ENCODE data around the gene LIPC. TPM values are rescaled to one million over a fixed set of nuclear protein-coding genes. Genes with fewer than 3 reads are reported as not detected.
"Not testable (repeated sequence)": the region's sequence is repeated elsewhere in the genome, so short reads cannot be mapped to it uniquely, and the experiment has no call there.

The LIPC gene
- total RNA-seq, 1 experiment from 2014 or later, result 1.6 TPM

DNA sequence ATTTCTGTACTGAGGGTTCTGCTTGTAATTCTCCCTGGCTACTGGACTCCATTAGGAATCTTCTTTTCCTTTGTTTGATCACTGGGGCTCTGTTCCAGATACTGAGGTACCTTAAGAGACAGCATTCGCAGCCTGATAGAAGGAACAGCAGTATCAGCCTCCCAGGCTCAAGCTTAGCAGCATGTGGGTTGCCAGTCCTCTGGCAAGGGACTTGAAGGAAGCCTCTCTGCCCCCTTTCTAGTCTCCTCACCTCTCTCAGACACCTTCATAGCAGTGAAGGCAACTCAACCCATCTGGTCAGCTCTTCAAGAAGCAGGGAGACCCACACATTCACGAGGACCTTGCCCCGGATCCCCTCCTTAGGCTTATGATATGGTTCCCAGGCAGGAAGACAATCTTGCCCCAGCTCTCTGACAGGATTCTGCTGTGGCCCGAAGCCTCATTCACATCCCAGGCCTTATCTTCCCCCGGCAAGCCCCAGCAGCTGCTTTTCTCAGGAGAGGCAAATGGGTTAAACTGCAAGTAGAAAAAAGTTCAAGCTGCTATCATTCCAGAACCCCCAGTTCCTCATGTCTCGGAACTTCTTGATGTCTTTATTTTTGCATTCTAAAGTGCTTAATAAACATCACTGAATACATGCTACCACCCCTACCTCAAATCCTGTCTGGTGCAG is 153.1 kb downstream of the LIPC start:
- no peak for DNase-seq (ENCODE audit: low read depth)

DNA sequence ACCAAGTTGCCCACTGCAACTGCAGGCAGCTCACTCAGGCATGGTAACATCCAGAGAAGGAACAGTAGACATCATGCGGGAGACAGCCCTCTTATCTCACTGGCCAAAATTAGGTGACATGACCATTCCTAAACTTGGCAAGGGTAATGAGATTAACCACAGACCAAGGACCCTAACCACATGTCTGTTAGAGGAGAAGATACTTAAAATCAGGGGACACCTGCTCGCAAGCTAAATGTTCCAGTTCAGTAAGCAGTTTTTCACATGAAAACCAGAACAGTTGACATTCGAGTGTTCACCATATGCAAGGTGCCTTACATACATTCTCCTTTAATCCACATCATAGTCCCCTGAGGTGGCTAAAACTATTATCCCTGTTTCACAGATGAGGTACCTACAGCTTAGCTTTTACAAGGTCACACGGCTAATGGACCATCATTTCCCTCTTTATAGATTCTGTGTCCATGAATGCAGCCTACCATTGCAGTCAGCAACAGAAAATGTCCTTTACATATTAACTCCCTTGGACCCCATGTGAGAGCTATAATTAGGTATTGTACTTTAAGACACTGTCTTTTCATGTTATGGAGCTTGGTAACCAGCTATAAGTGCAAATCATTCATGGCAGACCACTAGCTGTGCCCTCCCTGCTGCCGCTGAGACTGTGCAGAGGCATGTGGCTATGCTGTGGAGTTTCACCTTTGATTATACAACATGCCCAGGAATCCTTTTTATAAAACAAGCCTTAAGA is 154.1 kb downstream of the LIPC start:
- no peak for DNase-seq (ENCODE audit: low read depth)

DNA sequence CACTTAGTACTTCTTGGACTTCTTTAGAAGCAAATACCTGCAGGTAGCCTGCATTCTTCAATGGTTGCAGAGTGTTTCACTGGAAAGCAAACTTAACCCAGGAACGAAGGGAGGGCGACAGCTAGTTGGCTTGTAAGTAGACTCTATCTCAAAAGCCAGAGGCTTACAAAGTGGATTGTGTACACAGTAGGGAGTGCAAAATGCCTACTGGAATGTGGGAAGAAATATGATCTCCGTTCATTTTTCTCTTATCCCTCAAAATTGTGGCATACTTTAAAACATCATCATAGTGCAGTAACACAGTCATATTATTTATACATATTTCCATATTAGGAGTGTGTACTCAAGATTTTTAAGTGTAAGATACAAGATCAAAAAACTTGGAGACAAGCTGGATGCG is 155.7 kb downstream of the LIPC start:
- DNase-seq (ENCODE audit: low read depth), result no peak

DNA sequence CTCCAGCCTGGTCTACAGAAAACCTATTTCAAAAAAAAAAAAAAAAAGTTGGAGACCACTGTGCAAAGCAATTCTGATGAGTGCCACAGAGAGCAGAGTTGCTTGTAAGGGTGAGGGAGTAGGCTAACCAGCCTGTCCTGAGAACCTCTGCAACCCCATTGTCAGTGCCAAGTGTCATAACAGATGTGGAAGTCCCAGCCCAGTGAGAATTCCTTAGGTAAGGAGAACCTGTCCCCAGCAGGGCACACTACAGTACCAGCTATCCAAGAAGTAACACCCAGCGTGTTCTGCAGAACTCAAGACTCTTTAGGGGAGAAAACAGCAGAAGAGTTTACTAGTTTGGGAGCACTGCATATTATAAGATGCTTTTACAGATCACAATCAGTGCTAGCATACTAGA is 156.3 kb downstream of the LIPC start:
- no peak for DNase-seq (ENCODE audit: low read depth)

DNA sequence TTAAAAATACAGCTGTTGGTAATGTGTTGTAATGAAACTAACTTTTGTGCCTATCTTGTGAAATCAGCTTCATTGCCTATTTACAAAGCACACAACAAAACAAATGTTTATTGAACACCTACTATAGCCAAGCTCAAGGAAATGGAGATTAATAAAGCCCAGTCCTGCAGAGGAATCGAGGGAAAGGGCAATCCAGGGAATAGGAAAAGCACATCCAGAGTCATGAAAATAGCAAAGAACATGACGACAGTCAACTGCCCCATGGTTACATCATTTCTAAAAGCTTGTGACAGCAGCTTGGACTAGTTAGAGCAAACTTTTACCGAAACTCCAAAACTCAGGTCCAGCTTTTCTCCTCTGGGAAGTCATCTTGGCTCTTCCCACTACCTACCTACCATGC is 157.3 kb downstream of the LIPC start:
- DNase-seq (ENCODE audit: low read depth), result no peak

DNA sequence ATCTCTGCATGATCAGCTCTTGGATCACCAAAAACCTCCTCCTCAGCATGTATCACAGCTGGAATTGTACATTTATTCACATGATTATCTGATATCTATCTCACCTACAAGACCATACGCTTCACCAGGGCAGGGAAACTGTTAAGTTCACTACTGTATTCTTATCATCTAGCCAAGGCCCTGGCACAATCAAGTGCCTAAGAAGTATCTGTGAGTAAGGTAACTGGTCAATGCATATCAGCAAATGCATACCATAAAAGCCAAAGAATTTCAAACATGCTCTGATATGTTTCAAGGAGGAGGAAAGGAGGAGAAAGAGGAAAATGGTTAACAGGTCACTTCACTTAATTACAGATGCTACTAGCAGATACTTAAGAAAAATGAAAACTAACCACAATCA is 158.4 kb downstream of the LIPC start:
- DNase-seq (ENCODE audit: low read depth), result no peak

DNA sequence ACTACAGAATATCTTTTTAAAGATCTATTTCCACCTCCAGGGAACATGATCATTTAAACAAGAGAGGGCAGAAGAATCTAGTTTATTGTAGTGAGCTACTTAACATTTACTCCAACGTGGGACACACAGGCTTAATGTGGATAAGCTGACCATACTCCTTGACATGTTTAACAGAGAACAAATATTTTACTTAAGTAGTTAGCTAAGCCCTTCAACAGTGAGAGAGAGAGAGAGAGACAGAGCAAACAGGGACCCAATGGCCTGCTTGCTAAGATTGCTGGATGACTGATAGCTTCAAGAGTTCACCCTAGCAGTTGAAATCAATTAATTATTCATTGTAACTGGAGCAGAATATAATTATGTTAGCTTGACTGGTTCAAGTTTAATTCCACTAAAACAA is 159.1 kb downstream of the LIPC start:
- DNase-seq (ENCODE audit: low read depth), result no peak

DNA sequence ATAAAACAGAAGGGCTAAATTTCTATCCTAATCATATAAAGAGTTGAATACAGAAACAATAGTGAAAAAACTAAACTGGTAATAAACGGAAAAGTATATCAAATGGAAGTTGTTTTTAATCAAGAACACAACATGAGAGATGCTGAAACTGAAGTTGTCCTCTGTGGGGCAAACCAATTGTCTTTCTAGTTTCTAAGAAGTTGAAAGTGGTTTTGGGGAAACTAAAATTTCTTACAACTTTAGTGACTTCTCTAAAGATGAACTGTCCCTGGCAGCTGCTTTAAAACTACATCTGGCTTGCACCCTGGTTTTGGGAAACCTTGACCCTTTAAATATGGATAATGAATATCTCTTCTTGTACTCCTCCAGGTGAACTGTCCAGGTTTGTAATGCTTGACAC is 162.1 kb downstream of the LIPC start:
- DNase-seq (ENCODE audit: low read depth), result no peak

DNA sequence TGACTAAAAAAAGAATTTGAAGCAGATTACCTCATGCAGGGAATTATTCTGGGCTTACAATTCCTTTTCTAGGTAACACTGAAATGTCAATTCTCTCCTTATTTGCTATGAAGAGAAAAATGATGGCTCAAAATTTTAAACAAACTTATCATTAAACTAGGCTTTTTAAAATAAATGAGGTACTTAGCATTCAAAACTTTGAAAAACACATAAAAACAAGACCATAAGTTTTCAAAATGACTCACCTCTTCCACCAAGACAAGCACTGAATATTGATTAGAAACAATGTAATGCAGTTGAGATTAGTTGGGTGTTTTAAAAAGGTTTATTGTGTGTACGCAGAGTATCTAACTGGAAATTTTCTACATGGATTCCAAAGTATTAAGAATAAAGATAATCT is 163.1 kb downstream of the LIPC start:
- DNase-seq (ENCODE audit: low read depth), result no peak

DNA sequence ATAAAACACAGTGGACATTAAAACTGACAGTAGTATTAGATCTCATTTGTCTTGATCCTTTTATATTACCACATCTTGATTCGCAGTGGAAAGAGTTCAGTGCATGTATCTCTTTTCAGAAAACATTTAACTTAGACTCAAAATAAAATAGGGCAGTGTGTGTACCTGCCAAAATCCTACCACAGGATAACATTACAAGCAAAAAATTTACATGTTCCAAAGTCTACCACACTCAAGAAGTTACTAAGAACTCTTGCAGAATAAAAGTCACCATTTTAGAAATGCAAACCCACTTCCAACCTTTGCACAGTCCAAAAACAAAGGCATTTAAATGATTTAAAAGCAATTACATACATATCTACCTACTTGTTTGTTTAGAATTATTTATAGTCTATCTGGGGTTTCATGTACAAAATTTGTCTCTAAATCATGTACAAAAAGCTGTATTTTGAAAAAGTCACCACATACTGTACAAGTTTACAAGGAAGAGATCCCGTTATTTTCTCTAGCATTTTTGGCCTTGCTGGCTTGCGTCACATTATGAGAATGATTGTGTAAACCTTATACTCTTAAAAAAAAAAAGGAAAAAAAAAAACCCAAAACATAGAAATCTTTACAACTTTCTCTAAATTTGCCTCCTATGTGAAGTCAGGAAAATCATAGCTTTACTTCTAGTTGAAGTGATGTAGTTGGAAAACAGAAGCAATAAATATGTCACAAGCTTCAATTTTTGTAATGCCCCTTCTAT is 163.9 kb downstream of the LIPC start:
- DNase-seq (ENCODE audit: low read depth), result no peak

DNA sequence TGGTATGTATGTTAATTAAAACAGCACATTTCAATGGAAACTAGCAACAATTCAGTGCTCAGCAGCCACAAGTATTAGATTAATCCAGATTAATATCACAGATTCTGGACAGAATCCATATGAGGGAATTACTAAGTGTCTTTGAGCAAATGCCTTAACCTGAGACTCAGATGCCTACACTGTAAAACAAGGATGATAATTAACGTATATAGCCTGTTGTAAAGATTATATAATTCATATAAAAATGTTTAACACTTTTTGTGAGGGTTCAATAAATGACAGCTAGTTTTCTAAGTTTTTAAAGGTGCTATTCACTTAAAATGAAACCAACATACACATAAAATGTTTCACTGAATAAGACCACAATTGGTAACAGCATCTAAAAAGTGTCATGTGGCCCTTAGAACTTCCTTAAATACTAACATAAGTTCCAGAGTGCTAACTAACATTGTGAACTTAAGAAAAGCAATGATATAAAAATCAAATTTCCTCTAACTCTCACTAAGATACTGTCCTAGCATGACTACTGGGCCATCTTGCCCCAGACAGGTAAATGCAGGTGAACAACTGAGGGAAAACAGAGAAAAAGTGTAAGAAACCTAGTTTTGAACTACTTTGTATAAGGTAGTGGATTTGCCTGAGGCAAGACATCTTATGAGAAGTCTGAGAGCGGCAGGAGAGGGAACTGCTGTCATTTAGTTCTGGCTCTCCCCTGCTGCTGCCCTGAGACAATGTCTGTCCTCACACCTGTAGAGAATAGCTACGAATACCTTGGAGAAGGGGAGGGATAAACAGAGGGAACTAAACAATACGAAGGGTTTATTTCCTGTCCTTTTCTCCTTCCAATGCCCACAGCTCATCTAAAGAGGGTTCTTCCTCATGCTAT is 166.4 kb downstream of the LIPC start:
- DNase-seq (ENCODE audit: low read depth), result no peak

DNA sequence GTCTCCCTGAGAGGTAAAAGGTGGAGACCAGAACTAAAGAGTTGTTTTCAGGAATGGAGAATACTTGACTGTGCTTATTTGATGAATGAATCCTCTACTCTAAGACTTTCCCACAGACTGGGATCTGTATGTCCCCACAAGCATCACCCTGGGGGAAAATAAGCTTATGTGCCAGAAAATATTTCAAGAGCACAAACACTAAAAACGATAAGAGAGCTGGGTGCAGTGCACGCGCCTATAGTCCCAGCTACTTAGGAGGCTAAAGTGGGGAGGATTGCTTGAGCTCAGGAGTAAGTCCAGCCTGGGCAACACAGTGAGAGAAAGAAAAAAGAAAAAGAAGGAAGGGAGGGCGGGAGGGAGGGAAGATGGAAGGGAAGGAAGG is 167.0 kb downstream of the LIPC start:
- DNase-seq (ENCODE audit: low read depth), result no peak

DNA sequence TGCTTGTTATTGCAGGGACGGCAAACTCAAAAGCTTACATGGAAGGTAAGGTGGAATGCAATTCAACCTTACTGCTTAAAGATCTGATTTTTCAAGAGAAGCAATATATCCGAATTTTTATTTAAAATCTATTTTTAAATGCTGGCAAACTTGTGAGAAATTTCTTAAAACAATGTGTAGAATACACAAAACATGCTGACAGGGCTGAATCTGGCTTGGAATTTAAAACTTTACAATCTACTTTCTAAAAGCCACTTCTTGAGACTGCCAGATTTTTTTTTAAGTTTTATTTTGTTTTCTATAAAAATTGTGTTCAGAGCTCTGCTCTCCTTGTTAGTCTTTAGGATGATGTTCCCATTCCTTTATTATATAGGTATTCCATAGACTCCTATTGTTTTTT is 171.0 kb downstream of the LIPC start:
- DNase-seq (ENCODE audit: low read depth), result no peak

DNA sequence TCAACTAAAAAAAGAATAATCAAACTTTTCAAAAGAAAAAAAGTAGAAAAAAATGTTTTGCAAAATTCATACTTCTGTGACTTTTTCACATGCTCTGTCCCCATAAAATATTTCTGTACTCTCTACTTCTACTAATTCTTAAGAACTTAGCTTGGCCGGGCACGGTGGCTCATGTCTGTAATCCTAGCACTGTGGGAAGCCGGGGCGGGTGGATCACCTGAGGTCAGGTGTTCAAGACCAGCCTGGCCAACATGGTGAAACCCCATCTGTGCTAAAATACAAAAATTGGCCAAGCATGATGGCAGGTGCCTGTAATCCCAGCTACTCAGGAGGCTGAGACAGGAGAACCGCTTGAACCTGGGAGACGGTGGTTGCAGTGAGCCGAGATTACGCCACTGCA is 172.1 kb downstream of the LIPC start:
- not testable (repeated sequence) for DNase-seq (ENCODE audit: low read depth)

DNA sequence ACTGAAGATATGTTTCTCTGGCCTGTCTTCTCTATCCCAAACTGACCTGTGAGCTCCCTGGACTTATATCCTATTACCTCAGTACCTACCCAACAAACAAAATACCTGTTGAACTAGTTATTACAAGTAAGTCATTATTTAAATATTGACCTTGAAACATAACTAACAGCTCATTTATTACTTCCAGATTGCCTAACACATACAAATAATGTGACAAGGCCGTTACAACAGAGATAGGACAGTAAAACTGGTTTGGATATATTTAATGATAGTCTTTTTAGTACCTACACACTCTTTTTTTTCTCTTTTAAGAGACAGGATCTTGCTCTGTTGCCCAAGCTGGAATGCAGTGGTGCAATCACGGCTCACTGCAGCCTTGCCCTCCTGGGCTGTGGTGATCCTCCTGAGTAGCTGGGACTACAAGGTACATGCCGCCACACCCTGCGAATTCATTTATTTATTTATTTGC is 172.7 kb downstream of the LIPC start:
- no peak for DNase-seq (ENCODE audit: low read depth)

DNA sequence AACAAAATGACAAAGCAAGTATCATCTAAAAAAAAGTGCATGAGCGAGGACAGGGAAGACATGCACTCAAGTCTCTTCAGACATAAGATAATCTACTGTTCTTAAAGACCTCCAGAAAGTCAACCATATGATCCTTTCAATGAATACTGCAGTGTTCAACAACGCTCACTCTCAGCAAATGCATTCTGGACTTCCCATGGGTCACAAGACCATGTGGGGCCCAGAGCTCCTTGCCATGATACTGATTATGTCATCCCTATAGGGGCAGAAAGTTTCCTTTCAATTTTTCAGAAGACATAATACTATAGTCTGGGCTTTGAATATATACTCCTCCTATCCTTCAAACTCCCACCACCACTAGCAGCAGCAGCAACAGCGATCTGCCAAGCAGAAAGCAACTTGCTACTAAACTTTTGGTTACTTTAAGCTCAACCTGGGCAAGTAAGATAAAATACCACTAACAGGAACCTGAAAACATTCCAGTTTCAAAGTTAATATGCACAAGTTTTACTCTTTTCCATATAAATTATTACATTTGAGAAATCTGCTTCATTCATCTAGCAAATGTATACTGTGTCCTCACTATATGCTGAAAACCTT is 174.2 kb downstream of the LIPC start:
- DNase-seq (ENCODE audit: low read depth), result no peak

DNA sequence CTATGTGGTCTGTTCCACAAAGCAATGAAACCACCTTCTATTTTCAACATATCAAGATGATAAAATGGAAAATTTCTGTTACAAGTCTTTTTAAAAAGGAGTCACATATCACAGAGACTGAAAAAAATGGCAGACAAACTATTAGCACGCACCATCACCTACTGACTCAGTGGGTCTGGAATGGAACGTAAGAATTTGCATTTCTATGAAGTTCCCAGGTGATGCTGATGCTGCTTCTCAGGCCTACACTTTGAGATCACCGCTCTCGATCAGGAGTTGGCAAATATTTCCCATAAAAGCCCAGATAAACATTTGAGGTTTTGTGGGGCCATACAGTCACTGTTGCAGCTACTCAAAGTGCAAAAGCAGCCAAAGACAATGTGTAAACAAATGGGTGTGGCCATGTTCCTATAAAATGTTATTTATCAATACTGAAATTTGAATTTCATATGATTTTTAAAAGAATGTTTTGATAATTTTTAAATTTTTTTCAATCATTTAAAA is 174.8 kb downstream of the LIPC start:
- peak; percentile 8 for DNase-seq (ENCODE audit: low read depth)

DNA sequence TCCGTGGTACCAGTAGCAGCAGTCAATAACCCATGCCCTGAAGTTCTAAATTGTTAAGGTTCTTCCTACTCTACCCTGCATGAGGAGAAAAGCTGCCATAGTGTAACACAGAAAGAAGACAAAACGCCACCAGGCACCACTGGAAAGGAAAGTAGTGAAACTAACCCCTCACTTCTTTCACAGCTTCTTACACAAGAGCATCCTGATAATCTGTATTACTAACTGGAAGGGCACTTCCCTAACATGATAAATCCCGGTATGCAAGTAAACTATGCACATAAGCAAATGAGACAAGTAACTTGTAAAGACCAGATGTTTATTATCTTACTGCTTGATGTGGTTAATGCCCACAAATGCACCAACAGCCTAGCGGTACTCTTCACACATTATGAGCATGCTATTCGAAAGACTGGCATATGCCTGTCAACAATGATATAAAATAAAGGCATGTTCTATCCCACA is 176.4 kb downstream of the LIPC start:
- DNase-seq (ENCODE audit: low read depth), result peak; percentile 57

DNA sequence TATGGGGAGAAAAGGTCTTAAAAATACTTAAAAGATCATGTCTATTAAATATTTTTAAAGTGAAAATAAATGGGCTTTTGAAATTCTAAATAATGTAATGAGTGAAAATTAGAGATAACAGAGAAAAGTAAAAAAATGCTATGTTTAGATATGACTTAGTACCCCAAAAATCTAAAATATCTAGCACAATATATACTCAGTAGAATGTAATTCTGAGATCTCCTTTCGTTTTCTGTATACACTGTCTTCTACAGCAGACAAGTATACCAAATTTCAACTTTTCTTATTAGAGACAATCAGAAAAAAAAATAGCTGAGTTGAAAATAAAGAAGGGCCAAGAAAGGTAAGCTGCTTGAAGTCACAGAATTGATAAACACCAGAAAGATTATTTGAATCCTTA is 176.9 kb downstream of the LIPC start:
- no peak for DNase-seq (ENCODE audit: low read depth)

DNA sequence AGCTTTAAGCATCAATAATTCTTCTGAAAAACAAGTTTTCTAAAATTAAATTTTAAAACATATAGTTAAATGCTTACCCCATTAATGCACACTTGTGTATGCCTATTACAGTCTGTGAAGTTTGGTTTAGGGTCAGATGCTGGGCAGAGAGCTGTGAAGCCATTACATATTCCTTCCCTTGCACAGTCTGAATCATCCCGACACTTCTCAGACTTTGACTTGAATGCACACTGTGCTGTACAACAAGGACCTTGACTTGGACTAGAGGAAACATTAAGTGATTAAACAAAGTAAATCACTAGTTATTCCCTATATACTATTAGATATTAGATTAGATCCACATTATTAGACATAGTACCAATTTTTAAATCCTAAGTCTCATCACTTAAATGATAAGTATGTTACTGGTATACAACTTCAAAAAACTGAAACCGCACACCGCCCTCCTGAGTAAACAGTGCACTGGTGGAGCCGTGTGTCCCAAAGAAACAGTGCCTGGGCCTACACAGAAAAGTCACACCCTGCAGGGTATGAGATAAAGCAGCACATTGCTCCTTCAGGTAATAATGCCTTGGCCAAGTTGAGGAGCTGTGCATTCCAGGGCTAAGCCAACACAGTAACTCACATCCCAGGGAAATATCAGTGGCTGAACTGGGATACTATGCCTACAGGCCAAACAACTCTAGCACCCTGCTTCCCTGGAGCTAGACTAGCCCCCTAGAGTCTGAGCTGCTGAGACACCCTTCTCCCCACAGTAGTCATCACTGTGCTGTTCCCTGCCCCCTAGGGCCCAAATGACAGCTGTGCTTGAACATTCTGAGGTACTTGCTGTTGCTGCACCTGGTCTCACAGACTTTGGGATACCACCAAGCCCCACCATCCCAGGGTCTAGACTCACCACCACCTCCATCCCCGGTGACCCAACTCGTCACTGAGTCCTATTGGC is 180.2 kb downstream of the LIPC start:
- DNase-seq (ENCODE audit: low read depth), result no peak
